H9 (cell line): ENCODE data around the gene GALC. TPM values are rescaled to one million over a fixed set of nuclear protein-coding genes. Genes with fewer than 3 reads are reported as not detected.

Source experiments
- DNase-seq: peaks from one replicate; pipeline ENCODE4 v3.0.0-alpha.2; 2017
- H2AFZ ChIP-seq: one replicate; pipeline ENCODE4 v1.6.1; 2013; ENCODE audit warnings: mild to moderate bottlenecking, low read length, control low read depth, moderate library complexity
- H2AK5ac ChIP-seq: 2 replicates; pipeline ENCODE4 v1.6.1; 2013; ENCODE audit warnings: low read length, control low read depth, mixed read lengths; ENCODE audit not compliant: insufficient read length
- H2BK120ac ChIP-seq: one replicate; pipeline ENCODE4 v1.6.1; 2013; ENCODE audit warnings: low read depth, mild to moderate bottlenecking, low read length, control low read depth, inconsistent platforms; ENCODE audit not compliant: poor library complexity, severe bottlenecking
- H2BK12ac ChIP-seq: 2 replicates; pipeline ENCODE4 v1.6.1; 2013; ENCODE audit warnings: low read length, control low read depth, mixed read lengths, low read depth; ENCODE audit not compliant: insufficient read length
- H2BK15ac ChIP-seq: 2 replicates; pipeline ENCODE4 v1.6.1; 2013; ENCODE audit warnings: low read depth, low read length, control low read depth
- H2BK20ac ChIP-seq: one replicate; pipeline ENCODE4 v1.6.1; 2013; ENCODE audit warnings: low read depth, mild to moderate bottlenecking, low read length, control low read depth, inconsistent platforms; ENCODE audit not compliant: poor library complexity, severe bottlenecking
- H2BK5ac ChIP-seq: 2 replicates; pipeline ENCODE4 v1.6.1; 2013; ENCODE audit warnings: low read length, control low read depth, mixed read lengths; ENCODE audit not compliant: insufficient read length
- H3K14ac ChIP-seq: 2 replicates; pipeline ENCODE4 v1.6.1; 2013; ENCODE audit warnings: low read length, control low read depth; ENCODE audit not compliant: insufficient read depth
- H3K18ac ChIP-seq: 2 replicates; pipeline ENCODE4 v1.6.1; 2013; ENCODE audit warnings: low read depth, mild to moderate bottlenecking, mixed read lengths, low read length, control low read depth; ENCODE audit not compliant: insufficient read length
- H3K23ac ChIP-seq: 2 replicates; pipeline ENCODE4 v1.6.1; 2013; ENCODE audit warnings: low read length, control low read depth, mixed read lengths, low read depth; ENCODE audit not compliant: insufficient read length
- H3K23me2 ChIP-seq: 2 replicates; pipeline ENCODE4 v1.6.1; 2013; ENCODE audit warnings: low read depth, mild to moderate bottlenecking, mixed read lengths, low read length, control low read depth; ENCODE audit not compliant: insufficient read length, poor library complexity, severe bottlenecking
- H3K27ac ChIP-seq: 2 replicates; pipeline ENCODE4 v1.5.1; 2013; ENCODE audit warnings: low read length, control low read depth, mixed read lengths, low read depth; ENCODE audit not compliant: insufficient read length
- H3K27me3 ChIP-seq: 2 replicates; pipeline ENCODE4 v1.6.1; 2013; ENCODE audit warnings: low read length, control low read depth, inconsistent platforms; ENCODE audit not compliant: insufficient read depth
- H3K4ac ChIP-seq: 2 replicates; pipeline ENCODE4 v1.6.1; 2013; ENCODE audit warnings: low read depth, mild to moderate bottlenecking, control low read depth, inconsistent platforms, low read length, moderate library complexity
- H3K4me1 ChIP-seq: 2 replicates; pipeline ENCODE4 v1.6.1; 2013; ENCODE audit warnings: low read length, control low read depth, inconsistent platforms; ENCODE audit not compliant: insufficient read depth
- H3K4me2 ChIP-seq: 2 replicates; pipeline ENCODE4 v1.6.1; 2013; ENCODE audit warnings: low read length, control low read depth, mixed read lengths; ENCODE audit not compliant: insufficient read length, insufficient read depth
- H3K56ac ChIP-seq: 2 replicates; pipeline ENCODE4 v1.6.1; 2013; ENCODE audit warnings: low read depth, mild to moderate bottlenecking, mixed read lengths, low read length, control low read depth; ENCODE audit not compliant: insufficient read length
- H3K79me1 ChIP-seq: 2 replicates; pipeline ENCODE4 v1.6.1; 2013; ENCODE audit warnings: low read depth, mild to moderate bottlenecking, moderate library complexity, low read length, control low read depth, inconsistent platforms; ENCODE audit not compliant: insufficient read depth, poor library complexity, severe bottlenecking
- H3K79me2 ChIP-seq: 2 replicates; pipeline ENCODE4 v1.6.1; 2013; ENCODE audit warnings: low read length, control low read depth, inconsistent platforms; ENCODE audit not compliant: insufficient read depth
- H3K9ac ChIP-seq: 2 replicates; pipeline ENCODE4 v1.6.1; 2013; ENCODE audit warnings: low read length, control low read depth, mixed read lengths; ENCODE audit not compliant: insufficient read length; ENCODE audit errors: extremely low read depth
- H3K9me3 ChIP-seq: one replicate; pipeline ENCODE4 v1.6.1; 2013; ENCODE audit warnings: low read depth, low read length, inconsistent platforms; ENCODE audit not compliant: control insufficient read depth
- H3T11ph ChIP-seq: one replicate; pipeline ENCODE4 v1.6.1; 2013; ENCODE audit warnings: mild to moderate bottlenecking, low read length, control low read depth, inconsistent platforms
- H4K20me1 ChIP-seq: one replicate; pipeline ENCODE4 v1.6.1; 2013; ENCODE audit not compliant: control insufficient read depth, insufficient read length, insufficient read depth
- H4K5ac ChIP-seq: 2 replicates; pipeline ENCODE4 v1.6.1; 2013; ENCODE audit warnings: low read depth, mild to moderate bottlenecking, mixed read lengths, low read length, control low read depth; ENCODE audit not compliant: insufficient read length
- H4K8ac ChIP-seq: replicated peaks from 2 replicates; pipeline ENCODE4 v1.6.1; 2013; ENCODE audit warnings: low read length, control low read depth, mixed read lengths, low read depth; ENCODE audit not compliant: insufficient read length
- H4K91ac ChIP-seq: 2 replicates; pipeline ENCODE4 v1.6.1; 2013; ENCODE audit warnings: low read depth, mild to moderate bottlenecking, moderate library complexity, mixed read lengths, low read length, control low read depth; ENCODE audit not compliant: insufficient read length
- H3K27ac Mint-ChIP-seq, 3 experiments: 2 replicates in 2 of 3; 3 replicates in 1 of 3; pipeline ENCODE4 v1.8.0; 2020 to 2021; ENCODE audit warnings: mixed read lengths in 3 of 3, mild to moderate bottlenecking in 1 of 3, moderate library complexity in 1 of 3
- H3K27me3 Mint-ChIP-seq: 2 replicates; pipeline ENCODE4 v1.8.0; 2021; ENCODE audit warnings: low read depth, mild to moderate bottlenecking, moderate library complexity, mixed read lengths
- H3K36me3 Mint-ChIP-seq, 3 experiments: 2 replicates in 2 of 3; 3 replicates in 1 of 3; pipeline ENCODE4 v1.8.0; 2020 to 2021; ENCODE audit warnings: low read depth in 3 of 3, mixed read lengths in 3 of 3; ENCODE audit not compliant: insufficient read depth in 1 of 3
- H3K4me1 Mint-ChIP-seq, 2 experiments: 2 replicates each; pipeline ENCODE4 v1.8.0; 2020; ENCODE audit warnings: mixed read lengths in 2 of 2
- H3K4me3 Mint-ChIP-seq, 2 experiments: 2 replicates in 1 of 2; 3 replicates in 1 of 2; pipeline ENCODE4 v1.8.0; 2020 to 2021; ENCODE audit warnings: mild to moderate bottlenecking in 2 of 2, mixed read lengths in 2 of 2, moderate library complexity in 1 of 2
- H3K9me3 Mint-ChIP-seq, 2 experiments: 2 replicates in 1 of 2; 3 replicates in 1 of 2; pipeline ENCODE4 v1.8.0; 2020; ENCODE audit warnings: mild to moderate bottlenecking in 2 of 2, mixed read lengths in 2 of 2, moderate library complexity in 1 of 2
- WGBS: extraction: QIAGEN DNeasy Blood & Tissue Kit; methylation state at CpG from one replicate; pipeline ENCODE4 v1.1.7; 2013; ENCODE audit warnings: missing lambda C conversion rate, low lambda C conversion rate, mixed read lengths; ENCODE audit not compliant: insufficient read length; ENCODE audit errors: extremely low coverage; 5-methylcytosine and 5-hydroxymethylcytosine counted together
- total RNA-seq: library from RNA; stranded (reverse); gene quantifications from 2 replicates; pipeline ENCODE4 v1.2.1, GENCODE V29; 2021
- TF ChIP-seq, protein P1 (sequence below): fragments of 200-600 bp; sonication (generic); conservative IDR thresholded peaks from 3 replicates; pipeline ENCODE4 v1.8.0; 2021; ENCODE audit warnings: antibody characterized with exemption, mild to moderate bottlenecking

The GALC gene
- total RNA-seq, 1 experiment from 2014 or later: 12.4 TPM

DNA sequence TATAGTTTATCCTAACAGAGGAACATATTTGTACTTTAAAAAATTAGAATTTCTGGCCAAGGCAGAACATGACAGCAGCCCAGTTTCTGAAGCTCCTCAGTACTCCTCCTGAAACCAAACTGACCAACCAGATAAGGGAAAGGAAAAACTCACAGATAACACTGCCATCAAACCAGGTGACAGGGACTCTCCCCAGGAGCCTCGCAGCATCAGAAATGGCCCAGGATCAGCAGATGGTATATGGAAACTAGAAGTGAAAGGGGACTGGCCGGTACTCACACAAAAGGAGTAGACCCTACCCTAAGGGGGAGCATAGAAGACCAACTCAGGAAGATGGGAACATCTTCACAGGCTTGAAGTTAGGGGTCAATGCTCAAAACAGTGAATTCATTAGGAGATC lies 22.0 kb downstream of the GALC start:
- Histone ChIP-seq H2BK12ac (no peak overlapping the region), H3T11ph (no peak overlapping the region), H3K4me1 (no peaks in the 10 kb centered on the region), H3K79me2 (no peaks in the 10 kb centered on the region), H3K79me1 (no peaks in the 10 kb centered on the region), H3K4me2 (no peak overlapping the region), H3K27me3 (no peaks in the 10 kb centered on the region), H3K18ac (no peak overlapping the region), H3K23ac (no peak overlapping the region), H4K5ac (no peak overlapping the region), H3K56ac (no peak overlapping the region), H3K14ac (no peak overlapping the region), H2BK15ac (no peak overlapping the region), H4K8ac (no peak overlapping the region), H2BK5ac (no peak overlapping the region), H3K27ac (no peak overlapping the region), H3K23me2 (no peaks in the 10 kb centered on the region), H4K20me1 (no peaks in the 10 kb centered on the region), H3K4ac (no peak overlapping the region), H4K91ac (no peak overlapping the region), H3K9me3 (no peaks in the 10 kb centered on the region), H2BK20ac (no peak overlapping the region), H2AFZ (no peak overlapping the region), H3K9ac (no peak overlapping the region), H2AK5ac (no peak overlapping the region), H2BK120ac (no peak overlapping the region)
- TF ChIP-seq, protein P1, sequence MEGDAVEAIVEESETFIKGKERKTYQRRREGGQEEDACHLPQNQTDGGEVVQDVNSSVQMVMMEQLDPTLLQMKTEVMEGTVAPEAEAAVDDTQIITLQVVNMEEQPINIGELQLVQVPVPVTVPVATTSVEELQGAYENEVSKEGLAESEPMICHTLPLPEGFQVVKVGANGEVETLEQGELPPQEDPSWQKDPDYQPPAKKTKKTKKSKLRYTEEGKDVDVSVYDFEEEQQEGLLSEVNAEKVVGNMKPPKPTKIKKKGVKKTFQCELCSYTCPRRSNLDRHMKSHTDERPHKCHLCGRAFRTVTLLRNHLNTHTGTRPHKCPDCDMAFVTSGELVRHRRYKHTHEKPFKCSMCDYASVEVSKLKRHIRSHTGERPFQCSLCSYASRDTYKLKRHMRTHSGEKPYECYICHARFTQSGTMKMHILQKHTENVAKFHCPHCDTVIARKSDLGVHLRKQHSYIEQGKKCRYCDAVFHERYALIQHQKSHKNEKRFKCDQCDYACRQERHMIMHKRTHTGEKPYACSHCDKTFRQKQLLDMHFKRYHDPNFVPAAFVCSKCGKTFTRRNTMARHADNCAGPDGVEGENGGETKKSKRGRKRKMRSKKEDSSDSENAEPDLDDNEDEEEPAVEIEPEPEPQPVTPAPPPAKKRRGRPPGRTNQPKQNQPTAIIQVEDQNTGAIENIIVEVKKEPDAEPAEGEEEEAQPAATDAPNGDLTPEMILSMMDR: no peak
- Mint-ChIP-seq H3K36me3 (no peaks in the 10 kb centered on the region), H3K4me3 (no peak overlapping the region), H3K9me3 (no peaks in the 10 kb centered on the region), H3K4me1 (no peaks in the 10 kb centered on the region), H3K27ac (peak overlapping the region in 1 of 3 experiments; percentile 42; a peak in 2 of 7 replicates), H3K27me3 (no peaks in the 10 kb centered on the region)
- no CpG with 5 or more reads among the region's 2 CpGs for WGBS
- no peak for DNase-seq
